Heart right ventricle (tissue), 16 donors: Measurements from ENCODE around the gene RNF208. TPM values are rescaled to one million over a fixed set of nuclear protein-coding genes. Genes with fewer than 3 reads are reported as not detected.
A peak's percentile ranks its signal among the peaks of the same experiment; 100 is the strongest.

ENCODE experiments used
- ATAC-seq, 8 donors: fragments of 200-7000 bp; cut with Tn5 transposase; one replicate each; pipeline ENCODE4 v1.9.1; 2020; ENCODE audit warnings: mild to moderate bottlenecking in 8 of 8, moderate library complexity in 8 of 8, moderate number of reproducible peaks in 1 of 8
- DNase-seq, 2 donors: peaks; one replicate each; pipeline ENCODE4 v3.0.0-alpha.2; 2020
- H3K27ac ChIP-seq, 10 donors: fragments of 200-600 bp; sonication (generic) in 2 of 10; one replicate each; pipeline versions ENCODE4 v1.5.0 to v1.8.0; 2020 to 2022; ENCODE audit warnings: mild to moderate bottlenecking in 3 of 10
- H3K27me3 ChIP-seq, 7 donors: fragments of 200-600 bp; one replicate each; pipeline ENCODE4 v1.8.0; 2021 to 2022; ENCODE audit warnings: mild to moderate bottlenecking in 2 of 7
- H3K36me3 ChIP-seq, 9 donors: fragments of 200-600 bp; sonication (generic) in 1 of 9; one replicate each; pipeline versions ENCODE4 v1.5.0 to v1.8.0; 2020 to 2022; ENCODE audit warnings: mild to moderate bottlenecking in 2 of 9
- H3K4me1 ChIP-seq, 9 donors: fragments of 200-600 bp; sonication (generic) in 1 of 9; one replicate each; pipeline versions ENCODE4 v1.5.0 to v1.8.0; 2020 to 2022; ENCODE audit warnings: mild to moderate bottlenecking in 4 of 9
- H3K4me3 ChIP-seq, 10 donors: fragments of 200-600 bp; sonication (generic) in 2 of 10; one replicate each; pipeline versions ENCODE4 v1.5.0 to v1.8.0; 2020 to 2022; ENCODE audit warnings: mild to moderate bottlenecking in 7 of 10, moderate library complexity in 2 of 10
- H3K9me3 ChIP-seq, 11 donors: fragments of 200-600 bp in 10 of 11; sonication (generic) in 2 of 11; one replicate each; pipeline versions ENCODE4 v1.5.0 to v1.8.0; 2013 to 2022; ENCODE audit warnings: mild to moderate bottlenecking in 2 of 11, control low read depth in 1 of 11, moderate library complexity in 1 of 11
- WGBS, 2 donors: extraction: QIAGEN DNeasy Blood & Tissue Kit; methylation state at CpG; one replicate each; pipeline ENCODE4 v1.1.7; 2013; ENCODE audit warnings: inconsistent platforms in 1 of 2; 5-methylcytosine and 5-hydroxymethylcytosine counted together
- intact Hi-C, 10 donors: fragments of 100-400 bp; cut with DNase I; formaldehyde crosslinking; loops; one replicate each; pipeline versions ENCODE4 v1.11.1 to v1.14.2; 2022
- polyA plus RNA-seq, 2 donors: library from polyadenylated mRNA; stranded (reverse); fragments of 200-250 nt; gene quantifications; one replicate each; pipeline ENCODE4 v1.2.3, GENCODE V29; 2013
- total RNA-seq, 10 donors: library from RNA; stranded (reverse); fragmentation: NEBNext Ultra II Directional in 3 of 10; extraction: Animal tissue kit (Norgen Biotek cat#: 25700) in 3 of 10; gene quantifications; one replicate each; pipeline versions ENCODE4 v1.2.1 to v1.2.4, GENCODE V29; 2021 to 2023
- TF ChIP-seq, protein P1 (sequence below), 9 donors: fragments of 200-600 bp; sonication (generic) in 2 of 9; IDR thresholded peaks; one replicate each; pipeline versions ENCODE4 v1.5.0 to v1.8.0; 2021 to 2022; ENCODE audit warnings: antibody characterized with exemption in 9 of 9, mild to moderate bottlenecking in 5 of 9, moderate library complexity in 1 of 9
- donor health status: Arrhythmogenic right ventricular cardiomyopathy.
- donor health status: ischemic (EF 13 %, LVEDD 7.1; RV severe dilation, severe dysfunction).
- donor health status: healthy with polysubstance abuse.
- donor health status: DM: no; HTN: yes; CAD: no.
- donor health status: DM: no; HTN: no; CAD: no.
- donor health status: ischemic (EF 25% LVEDD 6.9; RV normal size, moderate dysfunction).
- donor health status: ischemic (EF 25% LVEDD 5.7; RV mildly dilated, moderate dysfunction).
- donor health status: healthy.
- donor health status: DM: yes; HTN: yes; CAD: no.
- donor health status: Ischemic cardiomyopathy.
- donor health status: ischemic (EF 35%, LVEDD 5.7; RV mildly dilated, moderate dysfunction).
- donor health status: nonischemic (EF 11% LVEDD 7.7; RV severe dilation, severe dysfunction).
- donor health status: DM: yes; HTN: yes; CAD: no.
- donor health status: PGD.
- donor health status: ischemic (EF 29% LVEDD 5.4; RV normal size, mild dysfunction).
- donor health status: nonischemic (EF 23%, LVEDD 6.1; RV moderate dilation, normal function).

RNF208 gene
- total and polyA plus RNA-seq, 12 donors: 14.2 to 83.8 (median 24.1) TPM

DNA sequence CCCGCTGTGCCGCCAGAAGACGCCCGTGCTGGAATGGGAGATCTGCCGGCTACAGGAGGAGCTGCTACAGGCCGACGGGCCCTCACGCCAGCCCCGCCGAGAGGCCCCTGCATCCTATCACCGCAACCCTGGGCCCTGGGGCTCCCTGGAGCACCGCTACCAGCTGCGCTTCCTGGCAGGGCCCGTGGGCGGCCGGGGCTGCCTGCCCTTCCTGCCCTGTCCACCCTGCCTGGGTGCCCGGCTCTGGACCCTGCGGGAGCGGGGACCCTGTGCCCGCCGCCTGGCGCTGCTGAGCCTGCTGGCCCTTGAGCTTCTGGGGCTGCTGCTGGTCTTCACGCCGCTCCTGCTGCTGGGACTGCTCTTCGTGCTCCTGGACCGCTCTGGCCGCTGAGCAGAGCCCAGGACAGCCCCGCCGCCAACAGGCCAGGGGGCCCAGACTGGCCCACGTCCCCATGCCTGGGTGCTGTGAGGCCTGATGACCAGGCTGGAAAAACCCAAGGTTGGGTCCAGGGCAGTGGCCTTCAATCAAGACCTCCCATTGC, 3.8 kb downstream of the RNF208 start:
- H3K4me3 ChIP-seq: peak overlapping the region in 6 of 10 donors; percentile 22 to 47 (median 40)

GRCh38 chr9:137217276-137218211, 4.5 kb downstream of the RNF208 start:
- Histone ChIP-seq H3K27ac (peak overlapping the region in 8 of 10 donors; percentile 38 to 83 (median 66)), H3K36me3 (peaks cover 0 to 31% (median 0%) of the 10 kb centered on the region in 9 donors), H3K4me3 (peak overlapping the region in 9 of 10 donors; percentile 1 to 47 (median 38)), H3K4me1 (peaks cover 12 to 41% (median 24%) of the 10 kb centered on the region in 9 donors), H3K9me3 (no peaks in the 10 kb centered on the region), H3K27me3 (peaks cover 0 to 5% (median 0%) of the 10 kb centered on the region in 7 donors)
- DNase-seq (peak; percentile 66 to 73), ATAC-seq (peak; percentile 26 to 73 (median 59))
- intact Hi-C loops: no loop called here
- 55 to 64% methylated on average over 33 to 36 of the region's 36 CpGs for WGBS, 2 donors
- TF ChIP-seq, protein P1, sequence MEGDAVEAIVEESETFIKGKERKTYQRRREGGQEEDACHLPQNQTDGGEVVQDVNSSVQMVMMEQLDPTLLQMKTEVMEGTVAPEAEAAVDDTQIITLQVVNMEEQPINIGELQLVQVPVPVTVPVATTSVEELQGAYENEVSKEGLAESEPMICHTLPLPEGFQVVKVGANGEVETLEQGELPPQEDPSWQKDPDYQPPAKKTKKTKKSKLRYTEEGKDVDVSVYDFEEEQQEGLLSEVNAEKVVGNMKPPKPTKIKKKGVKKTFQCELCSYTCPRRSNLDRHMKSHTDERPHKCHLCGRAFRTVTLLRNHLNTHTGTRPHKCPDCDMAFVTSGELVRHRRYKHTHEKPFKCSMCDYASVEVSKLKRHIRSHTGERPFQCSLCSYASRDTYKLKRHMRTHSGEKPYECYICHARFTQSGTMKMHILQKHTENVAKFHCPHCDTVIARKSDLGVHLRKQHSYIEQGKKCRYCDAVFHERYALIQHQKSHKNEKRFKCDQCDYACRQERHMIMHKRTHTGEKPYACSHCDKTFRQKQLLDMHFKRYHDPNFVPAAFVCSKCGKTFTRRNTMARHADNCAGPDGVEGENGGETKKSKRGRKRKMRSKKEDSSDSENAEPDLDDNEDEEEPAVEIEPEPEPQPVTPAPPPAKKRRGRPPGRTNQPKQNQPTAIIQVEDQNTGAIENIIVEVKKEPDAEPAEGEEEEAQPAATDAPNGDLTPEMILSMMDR (IDR thresholded peaks at IDR 0.05): peak in 1 of 9 donors; percentile 12

More for the DNA sequence above, 3.8 kb downstream of the RNF208 start:
- intact Hi-C loops: no loop called here
- ATAC-seq (no peak), DNase-seq (no peak)
- Histone ChIP-seq H3K36me3 (peaks cover 0 to 31% (median 0%) of the 10 kb centered on the region in 9 donors), H3K9me3 (no peaks in the 10 kb centered on the region), H3K27ac (peak overlapping the region; percentile 13 to 83 (median 68)), H3K27me3 (peaks cover 0 to 5% (median 0%) of the 10 kb centered on the region in 7 donors), H3K4me1 (peaks cover 17 to 48% (median 30%) of the 10 kb centered on the region in 9 donors)
- TF ChIP-seq, protein P1 (IDR thresholded peaks at IDR 0.05): no peak
- WGBS, 2 donors: 88% methylated on average over 30 of the region's 30 CpGs

DNA sequence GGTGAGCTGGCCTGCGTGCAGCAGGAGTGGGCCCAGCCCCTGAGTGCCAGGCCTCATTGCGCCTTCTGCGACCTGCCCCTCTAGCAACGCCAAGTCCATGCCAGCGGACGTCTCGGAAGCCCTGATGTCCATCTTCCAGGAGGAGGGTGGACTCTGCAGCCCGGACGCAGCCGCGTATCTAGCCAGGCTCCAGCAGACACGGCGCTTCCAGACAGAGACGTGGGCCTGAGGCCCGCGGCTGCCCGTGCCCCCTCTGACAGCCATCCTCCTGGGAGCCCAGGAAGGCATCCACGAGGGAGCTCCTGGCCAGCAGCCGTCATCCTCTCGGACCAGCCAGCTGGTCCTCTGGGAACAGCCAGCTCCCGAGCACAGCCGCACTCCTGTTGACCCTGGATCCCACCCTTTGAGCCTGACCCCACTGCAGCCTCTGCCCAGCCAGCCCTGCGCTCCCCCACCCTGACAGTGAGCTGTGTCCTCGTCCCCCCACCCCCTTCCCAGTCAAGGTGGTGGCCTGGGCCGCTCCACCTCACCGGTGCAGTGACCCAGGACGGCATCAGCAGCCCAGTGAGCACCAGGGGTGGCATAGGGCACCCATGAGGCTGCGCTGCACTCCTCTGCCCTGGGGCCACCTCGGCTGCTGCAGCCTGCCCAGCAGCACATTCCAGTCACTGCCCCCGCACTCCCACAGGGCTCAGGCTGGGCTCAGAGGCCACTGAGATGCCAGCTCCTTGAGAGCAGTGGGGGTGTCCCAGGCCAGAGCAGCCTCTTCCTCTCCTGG, 5.7 kb downstream of the RNF208 start:
- Histone ChIP-seq H3K9me3 (no peaks in the 10 kb centered on the region), H3K4me1 (peaks cover 10 to 35% (median 19%) of the 10 kb centered on the region in 9 donors), H3K27ac (no peak overlapping the region), H3K4me3 (peak overlapping the region in 1 of 10 donors; percentile 47), H3K36me3 (peaks cover 0 to 31% (median 0%) of the 10 kb centered on the region in 9 donors), H3K27me3 (peaks cover 0 to under 1% (median 0%) of the 10 kb centered on the region in 7 donors)
- no peak for DNase-seq
- ATAC-seq: no peak
- intact Hi-C loops: no loop called here
- TF ChIP-seq, protein P1 (IDR thresholded peaks at IDR 0.05): no peak
- WGBS, 2 donors: 91 to 97% methylated on average over 30 of the region's 30 CpGs
